Neutrophil (primary cell): ENCODE data around the gene APOA5.
"Not testable (repeated sequence)": the region's sequence is repeated elsewhere in the genome, so short reads cannot be mapped to it uniquely, and the experiment has no call there.

Experiments used
- H3K27ac ChIP-seq: fragments of 200-600 bp; sonication (generic); 2 replicates; pipeline ENCODE4 v1.5.1; 2016; ENCODE audit warnings: mild to moderate bottlenecking, moderate library complexity
- H3K27me3 ChIP-seq: fragments of 200-600 bp; sonication (generic); 2 replicates; pipeline ENCODE4 v1.6.0; 2016; ENCODE audit warnings: mild to moderate bottlenecking
- H3K36me3 ChIP-seq: fragments of 200-600 bp; sonication (generic); 2 replicates; pipeline ENCODE4 v1.5.1; 2017
- H3K4me1 ChIP-seq, 2 experiments: fragments of 200-600 bp in 1 of 2; sonication (generic) in 1 of 2; 1 replicate in 1 of 2; 2 replicates in 1 of 2; pipeline versions ENCODE4 v1.5.1 to v1.6.1; 2013 to 2016; ENCODE audit warnings: low read depth in 1 of 2, low read length in 1 of 2, mild to moderate bottlenecking in 1 of 2, moderate library complexity in 1 of 2; ENCODE audit not compliant: control insufficient read depth in 1 of 2, insufficient read depth in 1 of 2
- H3K4me3 ChIP-seq, 2 experiments: fragments of 200-600 bp in 1 of 2; sonication (generic) in 1 of 2; 1 replicate in 1 of 2; 2 replicates in 1 of 2; pipeline ENCODE4 v1.5.1; 2013 to 2016; ENCODE audit warnings: low read depth in 1 of 2, low read length in 1 of 2, mild to moderate bottlenecking in 1 of 2, moderate library complexity in 1 of 2
- H3K9me3 ChIP-seq: fragments of 200-600 bp; sonication (generic); 2 replicates; pipeline ENCODE4 v1.5.1; 2016
- CTCF ChIP-seq: fragments of 200-600 bp; sonication (generic); IDR thresholded peaks from 2 replicates; pipeline ENCODE4 v1.5.1; 2016; ENCODE audit warnings: antibody characterized with exemption

The APOA5 gene

GRCh38 chr11:116807601-116808261, 16.1 kb upstream of the APOA5 start:
- Histone ChIP-seq H3K9me3 (no peaks in the 10 kb centered on the region), H3K36me3 (no peaks in the 10 kb centered on the region), H3K27ac (no peak overlapping the region), H3K4me1 (no peaks in the 10 kb centered on the region), H3K4me3 (no peak overlapping the region), H3K27me3 (no peaks in the 10 kb centered on the region)
- TF ChIP-seq CTCF = no peak

- no peaks in the 10 kb centered on the region for H3K36me3 ChIP-seq
- H3K4me3 ChIP-seq = no peak overlapping the region
- no peaks in the 10 kb centered on the region for H3K9me3 ChIP-seq
- TF ChIP-seq CTCF = no peak
- no peak overlapping the region for H3K27ac ChIP-seq
- H3K27me3 ChIP-seq = no peaks in the 10 kb centered on the region
- no peaks in the 10 kb centered on the region for H3K4me1 ChIP-seq
Observed at GRCh38 chr11:116804001-116804400, 12.3 kb upstream of the APOA5 start.

GRCh38 chr11:116801662-116802061, 10.0 kb upstream of the APOA5 start:
- H3K27me3 ChIP-seq, H3K9me3 ChIP-seq, H3K27ac ChIP-seq, H3K4me1 ChIP-seq, H3K36me3 ChIP-seq, H3K4me3 ChIP-seq: not testable (repeated sequence)

GRCh38 chr11:116800610-116801009, 8.9 kb upstream of the APOA5 start:
- H3K4me1 ChIP-seq = no peaks in the 10 kb centered on the region
- TF ChIP-seq CTCF = no peak
- no peak overlapping the region for H3K4me3 ChIP-seq
- no peaks in the 10 kb centered on the region for H3K27me3 ChIP-seq
- H3K36me3 ChIP-seq = no peaks in the 10 kb centered on the region
- no peaks in the 10 kb centered on the region for H3K9me3 ChIP-seq
- no peak overlapping the region for H3K27ac ChIP-seq

GRCh38 chr11:116798368-116798767, 6.7 kb upstream of the APOA5 start:
- no peak overlapping the region for H3K4me3 ChIP-seq
- TF ChIP-seq CTCF = no peak
- no peaks in the 10 kb centered on the region for H3K27me3 ChIP-seq
- H3K9me3 ChIP-seq = no peaks in the 10 kb centered on the region
- no peaks in the 10 kb centered on the region for H3K4me1 ChIP-seq
- H3K27ac ChIP-seq = no peak overlapping the region
- H3K36me3 ChIP-seq = no peaks in the 10 kb centered on the region

- no peaks in the 10 kb centered on the region for H3K36me3 ChIP-seq
- no peaks in the 10 kb centered on the region for H3K9me3 ChIP-seq
- H3K27me3 ChIP-seq = no peaks in the 10 kb centered on the region
- no peak overlapping the region for H3K4me3 ChIP-seq
- no peak for TF ChIP-seq CTCF
- no peaks in the 10 kb centered on the region for H3K4me1 ChIP-seq
- H3K27ac ChIP-seq = no peak overlapping the region
Observed at GRCh38 chr11:116797816-116798215, 6.1 kb upstream of the APOA5 start.
